T-cell (primary cell): ENCODE data around the gene PRF1. TPM values are rescaled to one million over a fixed set of nuclear protein-coding genes. Genes with fewer than 3 reads are reported as not detected.
"Not testable (repeated sequence)": the region's sequence is repeated elsewhere in the genome, so short reads cannot be mapped to it uniquely, and the experiment has no call there.

Experiments
- ATAC-seq, 4 experiments: fragments of 200-7000 bp in 3 of 4; fragments of 150-1000 bp in 1 of 4; cut with Tn5 transposase; replicated peaks in 1 of 4; 1 replicate in 3 of 4; 2 replicates in 1 of 4; pipeline ENCODE4 v1.10.0; 2021; ENCODE audit warnings: moderate library complexity in 3 of 4, mild to moderate bottlenecking in 2 of 4, moderate number of reproducible peaks in 1 of 4
- CTCF ChIA-PET, 2 donors: fragments of 300-600 bp; sonication (Branson Sonifier 250); formaldehyde crosslinking; loops; one replicate each; lab custom pipeline; 2022; ENCODE audit warnings: antibody characterized with exemption in 2 of 2; lab: Charles Lee
- POLR2A ChIA-PET, 2 donors: fragments of 300-600 bp; sonication (Branson Sonifier 250); formaldehyde crosslinking; loops; one replicate each; lab custom pipeline; 2022; ENCODE audit warnings: antibody characterized with exemption in 2 of 2; lab: Charles Lee
- DNase-seq, 35 experiments: peaks; one replicate each; pipeline versions ENCODE4 v3.0.0 to v3.0.0-alpha.2; 2013 to 2023
- H3K27ac ChIP-seq: one replicate; pipeline ENCODE4 v1.5.1; 2013; ENCODE audit warnings: low read length
- H3K27me3 ChIP-seq, 2 experiments: replicated peaks in 1 of 2; 1 replicate in 1 of 2; 2 replicates in 1 of 2; pipeline versions ENCODE4 v1.6.1 to v1.7.0; 2013; ENCODE audit warnings: low read length in 1 of 2, mixed read lengths in 1 of 2; ENCODE audit not compliant: control insufficient read depth in 2 of 2, insufficient read depth in 2 of 2; ENCODE audit errors: extremely low read depth in 1 of 2
- H3K36me3 ChIP-seq, 2 donors: 1 replicate in 1 of 2; 2 replicates in 1 of 2; pipeline versions ENCODE4 v1.6.1 to v1.7.0; 2013; ENCODE audit warnings: low read length in 1 of 2; ENCODE audit not compliant: control insufficient read depth in 2 of 2, insufficient read depth in 1 of 2; ENCODE audit errors: extremely low read depth in 1 of 2
- H3K4me1 ChIP-seq, 2 experiments: 1 replicate in 1 of 2; 2 replicates in 1 of 2; pipeline versions ENCODE4 v1.6.1 to v1.7.0; 2013; ENCODE audit warnings: low read length in 2 of 2, mixed read lengths in 1 of 2; ENCODE audit not compliant: insufficient read depth in 2 of 2, control insufficient read depth in 1 of 2; ENCODE audit errors: extremely low read depth in 1 of 2
- H3K4me3 ChIP-seq, 2 donors: 1 replicate in 1 of 2; 2 replicates in 1 of 2; pipeline versions ENCODE4 v1.5.1 to v1.7.0; 2013; ENCODE audit warnings: mild to moderate bottlenecking in 2 of 2, low read length in 1 of 2, moderate library complexity in 1 of 2; ENCODE audit not compliant: control insufficient read depth in 1 of 2; ENCODE audit errors: extremely low read depth in 1 of 2
- H3K9me3 ChIP-seq: 2 replicates; pipeline ENCODE4 v1.7.0; 2013
- H3K27ac Mint-ChIP-seq, 2 donors: one replicate each; pipeline ENCODE4 v1.8.0; 2020 to 2021; ENCODE audit warnings: mild to moderate bottlenecking in 2 of 2, mixed read lengths in 2 of 2
- H3K27me3 Mint-ChIP-seq, 2 donors: one replicate each; pipeline ENCODE4 v1.8.0; 2021 to 2022; ENCODE audit warnings: mixed read lengths in 2 of 2
- H3K36me3 Mint-ChIP-seq: one replicate; pipeline ENCODE4 v1.8.0; 2021; ENCODE audit warnings: mixed read lengths
- H3K4me1 Mint-ChIP-seq, 3 donors: one replicate each; pipeline ENCODE4 v1.8.0; 2020 to 2022; ENCODE audit warnings: mixed read lengths in 3 of 3, mild to moderate bottlenecking in 1 of 3
- H3K4me3 Mint-ChIP-seq, 3 donors: one replicate each; pipeline ENCODE4 v1.8.0; 2020 to 2022; ENCODE audit warnings: mild to moderate bottlenecking in 3 of 3, mixed read lengths in 3 of 3, moderate library complexity in 3 of 3
- H3K9me3 Mint-ChIP-seq, 3 donors: one replicate each; pipeline ENCODE4 v1.8.0; 2020 to 2022; ENCODE audit warnings: mixed read lengths in 3 of 3
- WGBS: methylation state at CpG from one replicate; pipeline ENCODE4 v1.1.5; 2013; ENCODE audit warnings: missing lambda C conversion rate; ENCODE audit not compliant: insufficient coverage; 5-methylcytosine and 5-hydroxymethylcytosine counted together
- total RNA-seq, 35 experiments: library from RNA in 6 of 35; stranded (reverse) in 6 of 35; fragments of 120-200 nt in 1 of 35; gene quantifications; one replicate each; pipeline versions ENCODE4 v1.2.1 to v1.2.4 and lab custom pipeline; 2013 to 2026

The PRF1 gene
- total RNA-seq, 5 donors from 2014 or later (not counting 1 experiment from before 2014, with no cell fraction given), result 32.6 to 146 (median 63.0) TPM

- WGBS, result 96% methylated on average over 3 of the region's 8 CpGs
- H3K4me1 ChIP-seq, result peaks cover 0 to 5% of the 10 kb centered on the region in 2 experiments
- no peak overlapping the region for H3K27ac Mint-ChIP-seq
- ChIA-PET CTCF (interaction anchor here in 1 of 2 donors (1.2 kb wide), 1 partner anchor 27 kb away, joined by 3 read pairs; no protein-coding TSS in a partner anchor), POLR2A (no interaction called here)
- ATAC-seq (no peak), DNase-seq (no peak)
- H3K4me1 Mint-ChIP-seq, result peaks cover 0 to 3% (median 0%) of the 10 kb centered on the region in 3 donors
- H3K9me3 ChIP-seq, result no peaks in the 10 kb centered on the region
- H3K27ac ChIP-seq, result no peak overlapping the region
- H3K36me3 ChIP-seq, result no peaks in the 10 kb centered on the region
- no peaks in the 10 kb centered on the region for H3K36me3 Mint-ChIP-seq
- H3K4me3 ChIP-seq, result no peak overlapping the region
- H3K27me3 Mint-ChIP-seq, result peaks cover 0 to 5% of the 10 kb centered on the region in 2 donors
- H3K9me3 Mint-ChIP-seq, result no peaks in the 10 kb centered on the region
- H3K4me3 Mint-ChIP-seq, result no peak overlapping the region
- H3K27me3 ChIP-seq, result no peaks in the 10 kb centered on the region
These were observed 16.9 kb downstream of the PRF1 start for GRCh38 chr10:70585578-70586169.

DNA sequence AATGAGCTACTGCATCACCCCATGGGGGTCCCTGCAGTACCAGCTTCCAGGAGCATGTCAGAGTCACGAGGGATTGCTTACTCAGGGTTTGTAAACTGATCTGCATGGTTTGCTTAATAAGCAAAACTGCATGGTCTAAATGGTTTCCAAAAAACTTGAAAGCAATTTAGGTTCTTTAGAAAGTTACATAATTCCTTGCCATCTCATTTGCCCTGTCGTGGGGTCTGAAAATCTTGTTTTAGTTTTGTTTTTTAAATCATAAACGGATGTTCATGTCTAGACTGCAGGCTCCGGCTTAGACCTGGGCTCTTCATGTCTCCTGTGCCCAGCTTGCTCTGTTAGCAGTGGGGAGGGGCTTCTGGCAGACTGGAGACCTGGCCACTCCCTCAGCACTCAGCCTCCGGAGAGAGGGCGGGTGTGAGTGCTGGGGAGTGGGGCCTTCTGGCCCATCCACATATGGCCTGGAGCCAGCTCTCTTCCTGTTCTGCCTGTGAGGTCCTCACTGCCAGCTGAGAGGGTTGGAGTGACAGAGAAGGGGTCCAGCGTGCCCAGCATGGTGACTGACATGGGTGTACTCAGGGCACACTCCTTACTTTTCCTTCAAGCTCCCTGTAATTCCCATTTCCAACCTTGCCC is 17.5 kb downstream of the PRF1 start:
- Mint-ChIP-seq H3K36me3 (no peaks in the 10 kb centered on the region), H3K27ac (no peak overlapping the region), H3K4me3 (no peak overlapping the region), H3K9me3 (no peaks in the 10 kb centered on the region), H3K27me3 (peaks cover 0 to 5% of the 10 kb centered on the region in 2 donors), H3K4me1 (peaks cover 1 to 6% (median 3%) of the 10 kb centered on the region in 3 donors)
- no peaks in the 10 kb centered on the region for H3K36me3 ChIP-seq
- 80% methylated on average over 2 of the region's 7 CpGs for WGBS
- H3K9me3 ChIP-seq, result no peaks in the 10 kb centered on the region
- no peak overlapping the region for H3K27ac ChIP-seq
- H3K27me3 ChIP-seq, result no peaks in the 10 kb centered on the region
- POLR2A ChIA-PET, result no interaction called here
- no peak overlapping the region for H3K4me3 ChIP-seq
- DNase-seq (peak in 1 of 35 experiments; percentile 14), ATAC-seq (peak in 3 of 4 experiments; percentile 23 to 81 (median 52))
- peaks cover 0 to 5% of the 10 kb centered on the region in 2 experiments for H3K4me1 ChIP-seq
- CTCF ChIA-PET, result interaction anchor here in 1 of 2 donors (0.6 to 1.2 kb wide), 2 partner anchors 26 to 126 kb away, joined by 3 to 4 read pairs; no protein-coding TSS in a partner anchor

GRCh38 chr10:70584366-70584765 is 18.2 kb downstream of the PRF1 start:
- H3K27ac ChIP-seq, result no peak overlapping the region
- H3K27me3 ChIP-seq, result no peaks in the 10 kb centered on the region
- CTCF ChIA-PET, result interaction anchor here in 1 of 2 donors (0.6 kb wide), 1 partner anchor 125 kb away, joined by 4 read pairs; no protein-coding TSS in a partner anchor
- WGBS, result 89% methylated on average over 10 of the region's 11 CpGs
- DNase-seq (no peak), ATAC-seq (no peak)
- H3K36me3 ChIP-seq, result no peaks in the 10 kb centered on the region
- Mint-ChIP-seq H3K9me3 (no peaks in the 10 kb centered on the region), H3K4me1 (peaks cover 8 to 13% (median 10%) of the 10 kb centered on the region in 3 donors), H3K27me3 (peaks cover 0 to 5% of the 10 kb centered on the region in 2 donors), H3K36me3 (no peaks in the 10 kb centered on the region), H3K4me3 (no peak overlapping the region), H3K27ac (no peak overlapping the region)
- POLR2A ChIA-PET, result no interaction called here
- H3K4me3 ChIP-seq, result no peak overlapping the region
- peaks cover 0 to 11% of the 10 kb centered on the region in 2 experiments for H3K4me1 ChIP-seq
- no peaks in the 10 kb centered on the region for H3K9me3 ChIP-seq

DNA sequence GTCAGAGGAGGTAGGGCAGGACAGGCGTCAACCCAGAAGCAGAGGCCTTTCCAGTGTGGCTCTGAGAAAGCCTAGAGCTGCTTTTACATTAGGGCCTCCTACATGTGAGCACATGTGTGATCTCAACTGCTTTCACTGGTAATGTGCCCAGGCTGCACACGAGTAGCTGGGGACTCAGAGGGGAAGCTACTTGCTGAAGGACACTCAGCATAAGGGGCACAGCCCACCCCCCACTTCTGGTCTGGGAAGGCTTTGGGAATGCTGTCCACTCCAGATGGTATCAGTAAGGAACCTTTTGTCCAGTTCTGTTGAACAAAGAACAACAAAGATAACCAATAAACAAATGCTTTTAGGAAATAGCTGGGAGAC is 18.9 kb downstream of the PRF1 start:
- Mint-ChIP-seq H3K27me3 (peaks cover 0 to 5% of the 10 kb centered on the region in 2 donors), H3K27ac (no peak overlapping the region)
- no peaks in the 10 kb centered on the region for H3K36me3 ChIP-seq

DNA sequence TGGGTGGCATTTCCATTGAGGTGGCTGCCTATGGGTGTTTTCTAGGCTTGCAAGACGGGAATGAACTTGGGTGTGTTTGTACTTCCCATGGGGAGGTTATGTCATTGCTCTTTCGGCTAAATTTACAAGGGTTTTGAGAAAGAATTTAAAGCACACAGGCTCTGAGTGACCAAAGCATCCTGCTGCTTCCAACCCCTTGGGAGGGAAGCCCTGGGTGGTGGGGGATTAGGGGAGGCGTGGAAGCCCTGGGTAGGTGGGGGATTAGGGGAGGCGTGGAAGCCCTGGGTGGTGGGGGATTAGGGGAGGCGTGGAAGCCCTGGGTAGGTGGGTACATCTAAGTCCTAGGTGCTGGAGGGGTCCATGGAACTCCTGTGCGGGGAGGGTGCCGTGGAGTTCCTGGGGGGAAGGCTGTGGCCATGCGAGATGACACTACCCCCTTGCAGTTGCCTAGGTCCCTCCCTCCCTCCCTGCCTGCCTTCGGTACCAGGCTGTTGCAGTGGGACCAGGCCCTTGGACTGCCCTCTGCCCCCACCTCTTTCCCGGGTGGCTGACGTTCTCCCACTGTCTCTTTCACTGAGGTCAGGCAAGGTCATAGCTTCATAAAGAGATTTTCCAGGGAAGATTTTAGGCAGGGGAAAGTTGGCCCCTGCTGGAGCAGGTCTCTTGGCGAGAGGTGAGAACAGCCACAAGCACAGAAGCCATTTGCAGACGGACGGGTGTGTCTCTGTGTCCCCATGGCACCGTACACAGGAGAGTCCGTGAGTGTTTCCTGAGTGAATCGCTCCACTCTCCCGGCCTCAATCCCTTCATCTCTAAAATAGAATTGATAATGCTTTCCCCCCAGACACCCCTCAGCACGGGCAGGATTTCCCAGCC is 19.5 kb downstream of the PRF1 start:
- peaks cover 0 to 4% of the 10 kb centered on the region in 2 donors for H3K27me3 Mint-ChIP-seq
- no peaks in the 10 kb centered on the region for H3K27me3 ChIP-seq
- H3K9me3 Mint-ChIP-seq, result no peaks in the 10 kb centered on the region
- H3K36me3 ChIP-seq, result no peaks in the 10 kb centered on the region
- no peaks in the 10 kb centered on the region for H3K9me3 ChIP-seq
- no peak overlapping the region for H3K27ac ChIP-seq
- H3K4me1 ChIP-seq, result peaks cover 6 to 19% of the 10 kb centered on the region in 2 experiments
- WGBS, result 97% methylated on average over 9 of the region's 19 CpGs
- no peaks in the 10 kb centered on the region for H3K36me3 Mint-ChIP-seq
- peak in 1 of 35 experiments; percentile 1 for DNase-seq
- ATAC-seq, result no peak
- peaks cover 21 to 26% (median 23%) of the 10 kb centered on the region in 3 donors for H3K4me1 Mint-ChIP-seq
- POLR2A ChIA-PET, result no interaction called here
- CTCF ChIA-PET, result interaction anchor here (0.6 to 0.9 kb wide), 2 partner anchors 24 to 161 kb away, joined by 3 to 4 read pairs; no protein-coding TSS in a partner anchor
- H3K27ac Mint-ChIP-seq, result no peak overlapping the region
- H3K4me3 ChIP-seq, result no peak overlapping the region
- H3K4me3 Mint-ChIP-seq, result no peak overlapping the region

More for the DNA sequence above, 18.9 kb downstream of the PRF1 start:
- peaks cover 3 to 14% of the 10 kb centered on the region in 2 experiments for H3K4me1 ChIP-seq
- H3K4me3 ChIP-seq, result no peak overlapping the region
- H3K9me3 ChIP-seq, result no peaks in the 10 kb centered on the region
- ATAC-seq (no peak), DNase-seq (peak in 1 of 35 experiments; percentile 0)
- no peak overlapping the region for H3K27ac ChIP-seq
- Mint-ChIP-seq H3K4me1 (peaks cover 15 to 20% (median 17%) of the 10 kb centered on the region in 3 donors), H3K4me3 (no peak overlapping the region), H3K36me3 (no peaks in the 10 kb centered on the region), H3K9me3 (no peaks in the 10 kb centered on the region)
- ChIA-PET POLR2A (no interaction called here), CTCF (interaction anchor here in 1 of 2 donors (0.9 kb wide), 1 partner anchor 160 kb away, joined by 4 read pairs; no protein-coding TSS in a partner anchor)
- H3K27me3 ChIP-seq, result no peaks in the 10 kb centered on the region
- WGBS, result 100% methylated on average over 1 of the region's 2 CpGs

DNA sequence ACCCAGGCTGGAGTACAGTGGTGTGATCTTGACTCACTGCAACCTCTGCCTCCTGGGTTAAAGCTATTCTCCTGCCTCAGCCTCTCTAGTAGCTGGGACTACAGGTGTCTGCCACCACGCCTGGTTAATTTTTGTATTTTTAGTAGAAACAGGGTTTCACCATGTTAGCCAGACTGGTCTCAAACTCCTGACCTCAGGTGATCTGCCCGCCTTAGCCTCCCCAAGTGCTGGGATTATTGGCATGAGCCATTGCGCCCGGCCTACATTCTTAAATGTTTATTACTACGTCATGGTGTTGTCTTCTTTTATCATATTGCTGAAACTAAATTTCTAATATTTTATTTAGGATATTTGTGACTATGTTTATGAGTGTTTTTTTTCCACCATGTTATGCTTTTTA is 21.4 kb downstream of the PRF1 start:
- POLR2A ChIA-PET, H3K27me3 ChIP-seq, H3K36me3 ChIP-seq, H3K27ac Mint-ChIP-seq, H3K9me3 ChIP-seq, H3K9me3 Mint-ChIP-seq, H3K4me3 Mint-ChIP-seq, H3K36me3 Mint-ChIP-seq, H3K27ac ChIP-seq, ATAC-seq, DNase-seq, H3K4me3 ChIP-seq, H3K27me3 Mint-ChIP-seq: not testable (repeated sequence)
- H3K4me1 Mint-ChIP-seq, result peaks cover 37 to 45% (median 42%) of the 10 kb centered on the region in 3 donors
- peaks cover 6 to 35% of the 10 kb centered on the region in 2 experiments for H3K4me1 ChIP-seq
- WGBS, result no CpG with 5 or more reads among the region's 5 CpGs
- CTCF ChIA-PET, result interaction anchor here in 1 of 2 donors (0.7 kb wide), 1 partner anchor 23 kb away, joined by 4 read pairs; no protein-coding TSS in a partner anchor
